NCI-H510A treated with DMSO at 0.1 percent for 48 hours (cell line): ENCODE measurements around the gene LRRC14B.
"Not testable (repeated sequence)": the region's sequence is repeated elsewhere in the genome, so short reads cannot be mapped to it uniquely, and the experiment has no call there.

Source experiments
- DNase-seq: peaks from one replicate; lab custom pipeline; 2025; lab: John Stamatoyannopoulos, UW

The LRRC14B gene

GRCh38 chr5:208449-209114 is 17.3 kb downstream of the LRRC14B start:
- DNase-seq = no peak

- no peak for DNase-seq
Observed at GRCh38 chr5:213803-214395, 22.6 kb downstream of the LRRC14B start.

- DNase-seq = not testable (repeated sequence)
Observed at GRCh38 chr5:215256-215655, 24.0 kb downstream of the LRRC14B start.

GRCh38 chr5:216076-216475 is 24.8 kb downstream of the LRRC14B start:
- DNase-seq = not testable (repeated sequence)

GRCh38 chr5:217494-218456 is 26.5 kb downstream of the LRRC14B start, which contains the start of the genes CCDC127 and SDHA:
Gene CCDC127 (minus strand): TSS chr5:218153. CDS start chr5:216849, 1,304 bp downstream.
Gene SDHA (plus strand): TSS chr5:218320. CDS start chr5:218356, 36 bp downstream.
- peak; percentile 99 for DNase-seq

GRCh38 chr5:218457-219291 is 27.4 kb downstream of the LRRC14B start:
- DNase-seq = peak; percentile 52

- DNase-seq = peak; percentile 52
Observed at GRCh38 chr5:219460-219863, 28.2 kb downstream of the LRRC14B start.

- no peak for DNase-seq
Observed at GRCh38 chr5:219991-220390, 28.7 kb downstream of the LRRC14B start.

GRCh38 chr5:222951-223715 is 31.8 kb downstream of the LRRC14B start:
- DNase-seq = not testable (repeated sequence)

- DNase-seq = no peak
Observed at GRCh38 chr5:223791-224190, 32.5 kb downstream of the LRRC14B start.

GRCh38 chr5:225334-225733 is 34.0 kb downstream of the LRRC14B start:
- DNase-seq = no peak

- not testable (repeated sequence) for DNase-seq
Observed at GRCh38 chr5:227375-227774, 36.1 kb downstream of the LRRC14B start.

GRCh38 chr5:228886-229285 is 37.6 kb downstream of the LRRC14B start:
- DNase-seq = no peak

- DNase-seq = no peak
Observed at GRCh38 chr5:230711-231110, 39.4 kb downstream of the LRRC14B start.

GRCh38 chr5:231661-232060 is 40.4 kb downstream of the LRRC14B start:
- DNase-seq = no peak

GRCh38 chr5:233426-233825 is 42.1 kb downstream of the LRRC14B start:
- not testable (repeated sequence) for DNase-seq

- no peak for DNase-seq
Observed at GRCh38 chr5:234450-234849, 43.2 kb downstream of the LRRC14B start.

GRCh38 chr5:235527-235926 is 44.2 kb downstream of the LRRC14B start:
- DNase-seq = not testable (repeated sequence)

- DNase-seq = not testable (repeated sequence)
Observed at GRCh38 chr5:237931-238330, 46.6 kb downstream of the LRRC14B start.

- not testable (repeated sequence) for DNase-seq
Observed at GRCh38 chr5:240550-240949, 49.3 kb downstream of the LRRC14B start.
